Naive thymus-derived CD4-positive, alpha-beta T cell (primary cell): Measurements from ENCODE around the gene P2RX3. TPM values are rescaled to one million over a fixed set of nuclear protein-coding genes. Genes with fewer than 3 reads are reported as not detected.

Source experiments
- ATAC-seq: fragments of 150-1000 bp; cut with Tn5 transposase; 2 replicates; pipeline ENCODE4 v1.10.0; 2021; ENCODE audit warnings: mild to moderate bottlenecking, moderate library complexity
- CTCF ChIA-PET: fragments of 350-600 bp; sonication (Branson Sonifier 250); formaldehyde crosslinking; loops from one replicate; lab custom pipeline; 2021; ENCODE audit warnings: antibody characterized with exemption; lab: Charles Lee
- POLR2A ChIA-PET: fragments of 350-600 bp; sonication (Branson Sonifier 250); formaldehyde crosslinking; loops from one replicate; lab custom pipeline; 2021; ENCODE audit warnings: antibody characterized with exemption, inconsistent platforms; lab: Charles Lee
- DNase-seq, 9 donors: peaks; one replicate each; pipeline versions ENCODE4 v3.0.0 to v3.0.0-alpha.2; 2020 to 2022; ENCODE audit warnings: mixed read lengths in 1 of 9
- H3K27ac ChIP-seq: one replicate; pipeline ENCODE4 v1.7.0; 2013; ENCODE audit warnings: mild to moderate bottlenecking, low read depth, low read length, moderate library complexity
- H3K27me3 ChIP-seq, 2 donors: one replicate each; pipeline ENCODE4 v1.7.0; 2013; ENCODE audit warnings: low read length in 2 of 2, mild to moderate bottlenecking in 2 of 2, moderate library complexity in 2 of 2; ENCODE audit not compliant: control insufficient read depth in 2 of 2, insufficient read depth in 2 of 2
- H3K36me3 ChIP-seq, 3 experiments: 1 replicate in 2 of 3; 2 replicates in 1 of 3; pipeline ENCODE4 v1.7.0; 2013; ENCODE audit warnings: low read length in 3 of 3, mild to moderate bottlenecking in 3 of 3, moderate library complexity in 1 of 3; ENCODE audit not compliant: insufficient read depth in 3 of 3, control insufficient read depth in 2 of 3
- H3K4me1 ChIP-seq, 2 donors: one replicate each; pipeline ENCODE4 v1.7.0; 2013; ENCODE audit warnings: low read length in 2 of 2, mild to moderate bottlenecking in 2 of 2, moderate library complexity in 1 of 2; ENCODE audit not compliant: control insufficient read depth in 2 of 2, insufficient read depth in 2 of 2
- H3K4me3 ChIP-seq: 2 replicates; pipeline ENCODE4 v1.7.0; 2013; ENCODE audit warnings: mild to moderate bottlenecking, low read length
- H3K9me3 ChIP-seq, 3 experiments: 1 replicate in 2 of 3; 2 replicates in 1 of 3; pipeline ENCODE4 v1.7.0; 2013; ENCODE audit warnings: low read length in 3 of 3; ENCODE audit not compliant: control insufficient read depth in 2 of 3
- H3K27ac Mint-ChIP-seq, 9 donors: one replicate each; pipeline ENCODE4 v1.8.0; 2020 to 2022; ENCODE audit warnings: mixed read lengths in 9 of 9, mild to moderate bottlenecking in 8 of 9, moderate library complexity in 5 of 9, inconsistent platforms in 2 of 9
- H3K27me3 Mint-ChIP-seq, 5 donors: one replicate each; pipeline ENCODE4 v1.8.0; 2021 to 2022; ENCODE audit warnings: mixed read lengths in 5 of 5, mild to moderate bottlenecking in 1 of 5
- H3K36me3 Mint-ChIP-seq, 5 donors: one replicate each; pipeline ENCODE4 v1.8.0; 2020 to 2022; ENCODE audit warnings: mixed read lengths in 5 of 5, mild to moderate bottlenecking in 3 of 5, inconsistent platforms in 1 of 5
- H3K4me1 Mint-ChIP-seq, 7 donors: one replicate each; pipeline ENCODE4 v1.8.0; 2020 to 2022; ENCODE audit warnings: mixed read lengths in 7 of 7, mild to moderate bottlenecking in 3 of 7, inconsistent platforms in 1 of 7
- H3K4me3 Mint-ChIP-seq, 10 donors: one replicate each; pipeline ENCODE4 v1.8.0; 2020 to 2022; ENCODE audit warnings: mild to moderate bottlenecking in 10 of 10, mixed read lengths in 10 of 10, moderate library complexity in 6 of 10, inconsistent platforms in 2 of 10
- H3K9me3 Mint-ChIP-seq, 11 donors: one replicate each; pipeline ENCODE4 v1.8.0; 2020 to 2022; ENCODE audit warnings: mixed read lengths in 11 of 11, mild to moderate bottlenecking in 4 of 11, inconsistent platforms in 1 of 11, moderate library complexity in 1 of 11
- intact Hi-C, 2 donors: fragments of 100-400 bp; cut with micrococcal nuclease; formaldehyde crosslinking; loops; one replicate each; pipeline ENCODE4 v1.15.1; 2023
- polyA plus RNA-seq, 2 donors: library from polyadenylated mRNA; unstranded; fragments of 300-500 nt; fragmentation: Illumina TruSeq; gene quantifications; one replicate each; pipeline ENCODE4 v1.2.3, GENCODE V29; 2021
- total RNA-seq, 6 experiments: library from RNA in 5 of 6; stranded (reverse) in 5 of 6; gene quantifications; 1 replicate in 5 of 6; 2 replicates in 1 of 6; pipeline ENCODE4 v1.2.3 and lab custom pipeline; 2021 to 2026

The P2RX3 gene
- total and polyA plus RNA-seq, 7 experiments from 2014 or later = not detected

- POLR2A ChIA-PET = no interaction called here
- peaks cover 10 to 39% (median 15%) of the 10 kb centered on the region in 5 donors for H3K36me3 Mint-ChIP-seq
- H3K9me3 ChIP-seq = no peaks in the 10 kb centered on the region
- H3K4me3 Mint-ChIP-seq = no peak overlapping the region
- no peak overlapping the region for H3K27ac ChIP-seq
- peaks cover 0 to 3% (median 0%) of the 10 kb centered on the region in 11 donors for H3K9me3 Mint-ChIP-seq
- peaks cover 0 to 9% (median 5%) of the 10 kb centered on the region in 7 donors for H3K4me1 Mint-ChIP-seq
- H3K4me3 ChIP-seq = no peak overlapping the region
- no peaks in the 10 kb centered on the region for H3K27me3 Mint-ChIP-seq
- DNase-seq (no peak), ATAC-seq (no peak)
- peaks cover 0 to 22% (median 0%) of the 10 kb centered on the region in 3 experiments for H3K36me3 ChIP-seq
- H3K4me1 ChIP-seq = no peaks in the 10 kb centered on the region
- no peak overlapping the region for H3K27ac Mint-ChIP-seq
- CTCF ChIA-PET = no interaction called here
- intact Hi-C loops = no loop called here
- H3K27me3 ChIP-seq = no peaks in the 10 kb centered on the region
Measured at GRCh38 chr11:57305523-57305922, 32.6 kb upstream of the P2RX3 start.

DNA sequence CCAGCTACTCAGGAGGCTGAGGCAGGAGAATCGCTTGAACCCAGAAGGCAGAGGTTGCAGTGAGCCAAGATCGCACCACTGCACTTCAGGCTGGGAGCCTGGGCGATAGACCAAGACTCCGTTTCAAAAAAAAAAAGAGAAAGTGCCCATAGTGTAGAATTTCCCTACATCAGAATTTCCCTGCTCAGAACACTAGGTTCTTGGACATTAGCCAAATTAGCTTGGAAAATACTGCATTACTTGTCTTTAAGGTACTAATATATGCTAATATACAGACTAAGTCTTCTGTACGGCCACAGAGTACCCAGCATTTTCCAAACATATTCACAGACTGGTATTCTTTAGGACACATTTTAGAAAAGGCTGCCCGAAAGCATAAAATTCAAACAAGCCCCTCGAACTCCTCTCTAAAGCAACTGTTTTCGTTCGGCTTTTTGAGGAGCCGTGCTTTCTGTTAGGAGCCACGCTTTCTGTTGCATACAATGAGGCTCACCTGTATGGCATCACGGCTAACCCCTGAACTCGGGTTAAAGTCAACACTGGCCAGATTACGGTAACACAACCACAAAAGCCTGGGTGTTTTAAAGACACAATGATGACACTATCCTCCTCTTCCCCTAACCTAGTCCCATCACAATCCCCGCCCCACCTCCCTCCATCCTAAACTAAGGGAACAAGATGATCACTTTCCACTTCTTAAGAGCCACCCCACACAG, 31.8 kb upstream of the P2RX3 start:
- Histone ChIP-seq H3K27ac (no peak overlapping the region), H3K9me3 (no peaks in the 10 kb centered on the region), H3K27me3 (no peaks in the 10 kb centered on the region), H3K36me3 (peaks cover 0 to 14% (median 0%) of the 10 kb centered on the region in 3 experiments), H3K4me3 (no peak overlapping the region), H3K4me1 (peaks cover 0 to 1% of the 10 kb centered on the region in 2 donors)
- no peak for ATAC-seq
- ChIA-PET POLR2A (no interaction called here), CTCF (no interaction called here)
- H3K27ac Mint-ChIP-seq = no peak overlapping the region
- DNase-seq = no peak
- peaks cover 0 to 11% (median 5%) of the 10 kb centered on the region in 7 donors for H3K4me1 Mint-ChIP-seq
- H3K36me3 Mint-ChIP-seq = peaks cover 3 to 31% (median 7%) of the 10 kb centered on the region in 5 donors
- no peaks in the 10 kb centered on the region for H3K27me3 Mint-ChIP-seq
- peaks cover 0 to 2% (median 0%) of the 10 kb centered on the region in 11 donors for H3K9me3 Mint-ChIP-seq
- intact Hi-C loops = no loop called here
- H3K4me3 Mint-ChIP-seq = no peak overlapping the region

DNA sequence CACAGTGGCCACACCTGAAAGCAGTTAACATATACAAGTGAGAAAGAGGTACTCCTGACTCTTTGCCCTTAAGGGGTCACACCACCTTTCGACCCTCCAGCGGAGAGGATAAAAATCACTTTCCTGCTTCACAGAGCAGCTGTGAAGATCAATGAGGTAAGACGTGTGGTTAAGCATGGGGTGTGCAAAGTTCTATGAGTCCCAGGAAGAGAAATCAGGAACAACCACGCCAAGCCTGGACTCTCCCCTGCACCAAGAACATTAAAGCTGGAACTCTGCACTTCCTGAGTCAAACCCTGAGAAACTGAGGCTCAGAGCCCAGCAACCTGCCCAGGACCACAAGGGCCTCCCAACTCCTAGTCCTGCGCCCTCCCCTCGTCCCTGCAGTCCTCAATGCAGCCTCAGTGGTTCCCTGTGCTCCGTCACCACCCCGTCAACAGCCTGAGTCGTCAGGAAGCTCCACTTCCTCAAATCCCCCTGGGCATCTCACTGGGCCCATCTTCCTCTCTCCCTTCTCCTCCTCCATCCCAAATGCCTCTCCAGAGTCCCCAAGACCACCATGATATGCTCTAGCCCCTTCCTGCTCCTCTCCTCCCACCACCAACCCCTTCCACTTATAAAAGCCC, 31.1 kb upstream of the P2RX3 start:
- Histone ChIP-seq H3K36me3 (peaks cover 0 to 7% (median 0%) of the 10 kb centered on the region in 3 experiments), H3K27ac (no peak overlapping the region), H3K27me3 (no peaks in the 10 kb centered on the region), H3K4me3 (no peak overlapping the region), H3K4me1 (peaks cover 0 to 8% of the 10 kb centered on the region in 2 donors), H3K9me3 (no peaks in the 10 kb centered on the region)
- Mint-ChIP-seq H3K27ac (no peak overlapping the region), H3K4me3 (no peak overlapping the region), H3K36me3 (peaks cover 0 to 24% (median 2%) of the 10 kb centered on the region in 5 donors), H3K27me3 (no peaks in the 10 kb centered on the region), H3K4me1 (peaks cover 4 to 13% (median 10%) of the 10 kb centered on the region in 7 donors), H3K9me3 (peaks cover 0 to 2% (median 0%) of the 10 kb centered on the region in 11 donors)
- no peak for DNase-seq
- ChIA-PET CTCF (no interaction called here), POLR2A (no interaction called here)
- no peak for ATAC-seq
- intact Hi-C loops = no loop called here

- ATAC-seq = no peak
- Histone ChIP-seq H3K9me3 (no peaks in the 10 kb centered on the region), H3K4me1 (peaks cover 0 to 8% of the 10 kb centered on the region in 2 donors), H3K27ac (no peak overlapping the region), H3K27me3 (no peaks in the 10 kb centered on the region), H3K4me3 (no peak overlapping the region), H3K36me3 (peaks cover 0 to 1% (median 0%) of the 10 kb centered on the region in 3 experiments)
- no peak for DNase-seq
- no peak overlapping the region for H3K4me3 Mint-ChIP-seq
- intact Hi-C loops = no loop called here
- ChIA-PET CTCF (no interaction called here), POLR2A (interaction anchor here (0.7 kb wide), 1 partner anchor 18 kb away, joined by 3 read pairs; no protein-coding TSS in a partner anchor)
- H3K4me1 Mint-ChIP-seq = peaks cover 7 to 17% (median 13%) of the 10 kb centered on the region in 7 donors
- H3K36me3 Mint-ChIP-seq = peaks cover 0 to 21% (median 0%) of the 10 kb centered on the region in 5 donors
- H3K9me3 Mint-ChIP-seq = no peaks in the 10 kb centered on the region
- no peak overlapping the region for H3K27ac Mint-ChIP-seq
- no peaks in the 10 kb centered on the region for H3K27me3 Mint-ChIP-seq
Measured at GRCh38 chr11:57307666-57308270, 30.4 kb upstream of the P2RX3 start.

DNA sequence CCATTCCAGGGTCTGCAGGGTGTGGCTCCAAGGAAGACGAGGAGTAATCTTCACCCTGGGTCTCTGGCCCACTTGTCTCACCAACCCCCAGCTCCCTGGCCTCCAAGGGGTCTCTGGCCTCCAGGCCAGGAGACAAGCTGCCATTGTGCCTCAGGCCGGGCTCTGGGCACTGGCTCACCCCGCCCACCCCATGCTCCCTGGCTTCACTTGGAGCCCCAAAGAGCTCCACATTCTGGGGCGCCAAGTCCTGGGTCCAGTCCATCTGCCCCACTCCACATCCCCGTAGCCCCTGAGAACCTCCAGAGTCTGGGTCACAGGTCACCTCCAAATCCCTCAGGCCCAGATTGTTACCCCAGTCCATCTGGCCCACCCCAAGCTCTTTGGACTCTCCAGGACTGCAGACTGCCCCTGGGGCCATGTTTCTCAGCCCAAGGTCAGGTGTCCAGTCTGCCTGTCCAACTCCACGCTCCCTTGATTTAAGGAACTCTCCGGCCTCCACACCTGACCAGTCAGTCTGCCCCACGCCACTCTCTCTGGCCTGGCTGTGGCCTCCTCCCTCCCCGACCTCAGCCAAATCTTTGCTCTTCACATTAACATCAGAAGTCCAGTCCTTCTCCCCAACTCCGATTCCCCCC, 29.6 kb upstream of the P2RX3 start:
- CTCF ChIA-PET = no interaction called here
- H3K27me3 Mint-ChIP-seq = no peaks in the 10 kb centered on the region

More for the DNA sequence above, 29.6 kb upstream of the P2RX3 start:
- DNase-seq (no peak), ATAC-seq (no peak)
- Histone ChIP-seq H3K36me3 (peaks cover 0 to 9% (median 0%) of the 10 kb centered on the region in 3 experiments), H3K27ac (no peak overlapping the region), H3K4me1 (peaks cover 0 to 8% of the 10 kb centered on the region in 2 donors), H3K9me3 (no peaks in the 10 kb centered on the region), H3K4me3 (no peak overlapping the region), H3K27me3 (no peaks in the 10 kb centered on the region)
- POLR2A ChIA-PET = no interaction called here
- H3K27ac Mint-ChIP-seq = peak overlapping the region in 3 of 9 donors; percentile 14 to 62 (median 34)
- H3K9me3 Mint-ChIP-seq = no peaks in the 10 kb centered on the region
- peaks cover 0 to 14% (median 0%) of the 10 kb centered on the region in 5 donors for H3K36me3 Mint-ChIP-seq
- H3K4me3 Mint-ChIP-seq = no peak overlapping the region
- peaks cover 7 to 17% (median 13%) of the 10 kb centered on the region in 7 donors for H3K4me1 Mint-ChIP-seq
- intact Hi-C loops = no loop called here
